ENCODE measurements around the gene ADAMTS4. TPM values are rescaled to one million over a fixed set of nuclear protein-coding genes. Genes with fewer than 3 reads are reported as not detected.

Gene ADAMTS4
- total and polyA plus RNA-seq, 9 of the 15 experiments (the other 6 are each of a cell fraction or from before 2014, with no cell fraction given) = 0.07 to 3.7 (median 0.41) TPM

- TF ChIP-seq PRDM10 (IDR thresholded peaks at IDR 0.05; ENCODE audit: partially characterized antibody) (peak; percentile 16), ZNF253 (CRISPR knock-in tag; conservative IDR thresholded peaks at IDR 0.05) (no peak), BCL6 (CRISPR knock-in tag; IDR thresholded peaks at IDR 0.05) (no peak), PHTF2 (CRISPR knock-in tag; IDR thresholded peaks at IDR 0.05) (no peak), BHLHE40 (IDR thresholded peaks at IDR 0.05; ENCODE audit: low read length) (no peak), TBP (optimal IDR thresholded peaks at IDR 0.05; ENCODE audit: low read depth, low read length) (peak; percentile 58), RBM34 (IDR thresholded peaks at IDR 0.05; ENCODE audit: borderline replicate concordance, insufficient read depth, low read length) (no peak), BRD9 (IDR thresholded peaks at IDR 0.05; ENCODE audit: low read depth, partially characterized antibody) (no peak), PBX2 (CRISPR knock-in tag; IDR thresholded peaks at IDR 0.05; ENCODE audit: low read depth) (no peak), PBX2 (tag; conservative IDR thresholded peaks at IDR 0.05; ENCODE audit: low read depth) (peak; percentile 63; the same call in 1 of the 2 replicates), MBD2 (IDR thresholded peaks at IDR 0.05; ENCODE audit: borderline replicate concordance, low read depth) (no peak), LCOR (CRISPR knock-in tag; IDR thresholded peaks at IDR 0.05) (no peak), ZNF561 (CRISPR knock-in tag; conservative IDR thresholded peaks at IDR 0.05) (no peak), HLTF (IDR thresholded peaks at IDR 0.05) (no peak), BCLAF1 (IDR thresholded peaks at IDR 0.05; ENCODE audit: borderline replicate concordance in 1 of 2, control insufficient read depth in 1 of 2, low read depth in 2 of 2, low read length in 1 of 2) (no peak)
Measured at GRCh38 chr1:161198897-161199431, at the start of gene ADAMTS4 (continued).
